Measurements from ENCODE around the gene XPO4. TPM values are rescaled to one million over a fixed set of nuclear protein-coding genes. Genes with fewer than 3 reads are reported as not detected.

XPO4 gene
- total RNA-seq, 1 donor from 2014 or later, result 11.5 TPM

DNA sequence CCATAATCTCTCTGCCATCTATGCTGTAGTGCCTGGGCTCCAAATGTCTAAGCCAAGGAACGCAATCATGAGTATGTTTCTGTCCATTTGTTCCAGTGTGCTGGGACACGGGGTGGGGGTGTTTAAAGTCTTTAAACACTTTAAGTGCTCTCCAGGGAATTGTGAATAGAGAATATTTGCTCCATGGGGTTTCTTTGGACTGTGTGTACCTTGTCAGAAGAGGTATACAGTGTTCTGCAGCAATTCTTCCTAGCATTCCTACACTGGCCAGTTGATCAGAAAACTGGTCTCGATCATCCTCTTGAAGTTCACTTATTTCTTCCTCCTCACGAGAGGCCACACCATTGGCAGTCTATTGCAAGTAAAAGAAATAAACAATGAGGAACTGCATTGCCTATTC lies 93.7 kb downstream of the XPO4 start:
- TF ChIP-seq, protein P1, sequence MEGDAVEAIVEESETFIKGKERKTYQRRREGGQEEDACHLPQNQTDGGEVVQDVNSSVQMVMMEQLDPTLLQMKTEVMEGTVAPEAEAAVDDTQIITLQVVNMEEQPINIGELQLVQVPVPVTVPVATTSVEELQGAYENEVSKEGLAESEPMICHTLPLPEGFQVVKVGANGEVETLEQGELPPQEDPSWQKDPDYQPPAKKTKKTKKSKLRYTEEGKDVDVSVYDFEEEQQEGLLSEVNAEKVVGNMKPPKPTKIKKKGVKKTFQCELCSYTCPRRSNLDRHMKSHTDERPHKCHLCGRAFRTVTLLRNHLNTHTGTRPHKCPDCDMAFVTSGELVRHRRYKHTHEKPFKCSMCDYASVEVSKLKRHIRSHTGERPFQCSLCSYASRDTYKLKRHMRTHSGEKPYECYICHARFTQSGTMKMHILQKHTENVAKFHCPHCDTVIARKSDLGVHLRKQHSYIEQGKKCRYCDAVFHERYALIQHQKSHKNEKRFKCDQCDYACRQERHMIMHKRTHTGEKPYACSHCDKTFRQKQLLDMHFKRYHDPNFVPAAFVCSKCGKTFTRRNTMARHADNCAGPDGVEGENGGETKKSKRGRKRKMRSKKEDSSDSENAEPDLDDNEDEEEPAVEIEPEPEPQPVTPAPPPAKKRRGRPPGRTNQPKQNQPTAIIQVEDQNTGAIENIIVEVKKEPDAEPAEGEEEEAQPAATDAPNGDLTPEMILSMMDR (IDR thresholded peaks at IDR 0.05), result no peak
- no peak overlapping the region for H3K4me3 Mint-ChIP-seq (ENCODE audit: unreplicated experiment)
- DNase-seq (ENCODE audit: low spot score), result no peak
- H3K4me1 Mint-ChIP-seq (ENCODE audit: low read depth), result peaks cover 26% of the 10 kb centered on the region
- H3K27me3 Mint-ChIP-seq (ENCODE audit: low read depth), result no peaks in the 10 kb centered on the region
- peaks cover 14% of the 10 kb centered on the region for H3K36me3 Mint-ChIP-seq (ENCODE audit: low read depth)
- no peak overlapping the region for H3K27ac Mint-ChIP-seq (ENCODE audit: unreplicated experiment)
- no peaks in the 10 kb centered on the region for H3K9me3 Mint-ChIP-seq (ENCODE audit: low read depth)

DNA sequence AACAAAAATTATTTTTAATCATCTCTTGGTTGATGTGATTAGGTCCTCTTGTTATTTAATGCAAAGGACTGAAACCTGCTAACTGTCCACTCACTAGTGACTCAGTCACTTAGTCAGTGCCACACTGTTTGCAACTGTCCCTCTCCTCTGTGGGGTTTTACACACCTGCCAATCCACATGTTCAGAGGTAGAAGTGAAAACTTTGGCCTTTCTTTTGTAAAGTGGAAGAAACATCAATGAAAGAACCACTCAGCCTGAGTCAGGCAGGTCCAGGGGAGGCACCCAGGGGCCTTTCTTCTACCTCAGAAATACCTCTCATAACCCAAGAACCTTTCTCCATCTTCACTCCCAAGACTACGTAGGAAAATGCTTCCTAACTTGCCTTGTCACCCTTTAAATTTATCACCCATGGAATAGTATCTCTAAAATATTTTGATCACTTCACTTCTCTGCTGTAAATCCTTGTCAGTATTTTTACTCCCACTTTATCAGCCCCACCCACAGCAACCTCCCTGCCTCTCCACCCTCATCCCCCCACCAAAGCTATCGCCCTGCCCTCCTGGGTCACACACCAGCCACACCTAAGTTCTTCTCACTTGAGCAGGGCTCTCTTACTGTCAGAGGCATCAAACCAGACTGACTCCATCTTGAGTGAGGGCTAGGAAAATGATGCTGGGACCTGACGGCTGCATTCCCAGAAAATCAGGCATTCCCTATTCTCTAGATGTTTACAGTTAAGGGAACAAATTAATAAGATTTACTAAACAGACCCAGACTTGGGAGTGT lies 99.2 kb downstream of the XPO4 start:
- DNase-seq (ENCODE audit: low spot score), result no peak
- Mint-ChIP-seq H3K36me3 (ENCODE audit: low read depth) (peaks cover 11% of the 10 kb centered on the region), H3K4me3 (ENCODE audit: unreplicated experiment) (no peak overlapping the region), H3K27me3 (ENCODE audit: low read depth) (no peaks in the 10 kb centered on the region), H3K27ac (ENCODE audit: unreplicated experiment) (no peak overlapping the region), H3K9me3 (ENCODE audit: low read depth) (no peaks in the 10 kb centered on the region), H3K4me1 (ENCODE audit: low read depth) (peaks cover 2% of the 10 kb centered on the region)
- TF ChIP-seq, protein P1 (IDR thresholded peaks at IDR 0.05), result no peak

DNA sequence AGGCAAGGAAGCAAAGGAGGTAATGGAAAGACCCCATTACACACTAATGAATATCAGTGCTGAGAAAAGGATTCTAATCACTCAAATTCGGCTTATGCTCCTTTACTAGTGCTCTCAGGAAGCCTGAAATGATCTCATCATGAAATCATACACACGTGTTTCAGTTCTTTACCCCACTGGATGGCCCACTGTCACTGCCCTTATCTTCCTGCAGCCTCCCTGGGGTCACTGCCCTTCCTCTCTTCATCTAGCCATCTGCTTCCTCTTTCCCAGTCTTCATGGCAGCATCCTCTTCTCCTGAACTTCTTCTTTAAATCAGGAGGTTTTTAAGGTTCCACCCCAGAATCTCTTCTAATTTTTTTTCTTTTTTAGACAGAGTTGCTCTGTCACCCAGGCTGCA lies 100.8 kb downstream of the XPO4 start:
- peaks cover 7% of the 10 kb centered on the region for H3K36me3 Mint-ChIP-seq (ENCODE audit: low read depth)
- no peaks in the 10 kb centered on the region for H3K27me3 Mint-ChIP-seq (ENCODE audit: low read depth)
- H3K27ac Mint-ChIP-seq (ENCODE audit: unreplicated experiment), result no peak overlapping the region
- no peak for DNase-seq (ENCODE audit: low spot score)
- TF ChIP-seq, protein P1 (IDR thresholded peaks at IDR 0.05), result no peak
- H3K4me3 Mint-ChIP-seq (ENCODE audit: unreplicated experiment), result no peak overlapping the region
- peaks cover 12% of the 10 kb centered on the region for H3K4me1 Mint-ChIP-seq (ENCODE audit: low read depth)
- H3K9me3 Mint-ChIP-seq (ENCODE audit: low read depth), result no peaks in the 10 kb centered on the region

DNA sequence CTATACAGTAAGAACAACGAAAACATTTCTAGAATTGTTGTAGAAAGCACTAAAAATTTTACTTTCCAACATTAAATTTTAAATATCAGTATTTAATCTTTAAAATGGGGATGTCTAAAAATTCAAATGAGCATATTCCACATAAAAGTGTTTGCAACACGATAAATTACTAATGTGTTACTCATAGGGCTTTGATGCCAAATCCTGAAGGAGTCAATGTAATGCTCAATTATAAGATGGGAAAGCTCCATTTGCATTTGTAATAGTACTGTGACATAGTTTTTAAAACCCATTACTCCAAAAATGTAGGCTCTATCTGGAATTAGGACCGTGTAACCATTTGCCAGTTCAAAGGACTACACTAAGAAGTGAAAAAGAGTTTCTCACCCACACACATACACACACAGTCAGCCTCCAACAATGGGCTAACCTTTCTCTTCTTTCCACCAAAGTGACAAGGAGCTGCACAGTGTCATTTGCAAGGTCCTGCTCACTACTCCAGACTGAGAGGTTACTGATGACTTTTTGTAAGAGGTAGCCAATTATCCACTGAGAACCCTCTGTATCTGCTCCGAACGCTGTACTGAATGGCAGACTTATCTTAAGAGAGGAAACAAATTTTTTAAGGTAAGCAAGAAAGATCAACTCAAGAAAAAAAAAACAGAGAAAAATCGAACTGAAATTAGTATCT lies 102.7 kb downstream of the XPO4 start:
- DNase-seq (ENCODE audit: low spot score), result no peak
- no peak overlapping the region for H3K4me3 Mint-ChIP-seq (ENCODE audit: unreplicated experiment)
- H3K27me3 Mint-ChIP-seq (ENCODE audit: low read depth), result no peaks in the 10 kb centered on the region
- no peak overlapping the region for H3K27ac Mint-ChIP-seq (ENCODE audit: unreplicated experiment)
- peaks cover 8% of the 10 kb centered on the region for H3K36me3 Mint-ChIP-seq (ENCODE audit: low read depth)
- TF ChIP-seq, protein P1 (IDR thresholded peaks at IDR 0.05), result no peak
- peaks cover 11% of the 10 kb centered on the region for H3K4me1 Mint-ChIP-seq (ENCODE audit: low read depth)
- H3K9me3 Mint-ChIP-seq (ENCODE audit: low read depth), result no peaks in the 10 kb centered on the region

DNA sequence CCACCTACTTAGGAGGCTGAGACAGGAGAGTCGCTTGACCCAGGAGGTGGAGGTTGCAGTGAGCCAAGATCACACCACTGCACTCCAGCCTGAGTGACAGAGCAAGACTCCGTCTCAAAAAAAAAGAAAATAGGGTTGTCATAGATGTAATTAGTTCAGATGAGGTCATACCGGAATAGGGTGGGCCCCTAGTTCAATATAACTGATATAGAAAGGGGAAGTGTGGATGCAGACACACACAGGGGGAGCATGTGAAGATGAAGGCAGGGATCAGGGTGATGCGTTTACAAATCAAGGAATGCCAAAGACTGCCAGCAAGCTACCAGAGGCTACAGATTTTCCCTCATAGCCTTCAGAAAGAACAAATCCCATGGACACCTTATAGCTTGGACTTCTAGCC lies 104.5 kb downstream of the XPO4 start:
- TF ChIP-seq, protein P1 (IDR thresholded peaks at IDR 0.05), result no peak
- Mint-ChIP-seq H3K27me3 (ENCODE audit: low read depth) (no peaks in the 10 kb centered on the region), H3K36me3 (ENCODE audit: low read depth) (peaks cover 12% of the 10 kb centered on the region), H3K9me3 (ENCODE audit: low read depth) (no peaks in the 10 kb centered on the region), H3K4me3 (ENCODE audit: unreplicated experiment) (no peak overlapping the region), H3K27ac (ENCODE audit: unreplicated experiment) (no peak overlapping the region), H3K4me1 (ENCODE audit: low read depth) (peaks cover 11% of the 10 kb centered on the region)
- DNase-seq (ENCODE audit: low spot score), result no peak

Data from chondrocyte (in vitro differentiated cells).